Stimulated activated CD8-positive, alpha-beta memory T cell treated with anti-CD3 and anti-CD28 coated beads, Interleukin-4, amount 100 ng/mL, for 24 hours (primary cell): ENCODE measurements around the gene PTPN11.

Experiments used
- DNase-seq: peaks from one replicate; pipeline ENCODE4 v3.0.0-alpha.2; 2020; ENCODE audit warnings: low read depth

The PTPN11 gene

GRCh38 chr12:112543751-112544150 lies 125.0 kb downstream of the PTPN11 start:
- DNase-seq = no peak

- DNase-seq = no peak
Observed at GRCh38 chr12:112546339-112546738, 127.6 kb downstream of the PTPN11 start.

GRCh38 chr12:112546996-112547395 lies 128.2 kb downstream of the PTPN11 start:
- no peak for DNase-seq

- DNase-seq = no peak
Observed at GRCh38 chr12:112549031-112549430, 130.3 kb downstream of the PTPN11 start.

- DNase-seq = no peak
Observed at GRCh38 chr12:112551681-112552080, 132.9 kb downstream of the PTPN11 start.

- DNase-seq = no peak
Observed at GRCh38 chr12:112555621-112556233, 137.0 kb downstream of the PTPN11 start.

- DNase-seq = no peak
Observed at GRCh38 chr12:112557951-112558630, 139.3 kb downstream of the PTPN11 start.
